CD4-positive, alpha-beta T cell treated with Interleukin-15 for 1 hour (primary cell): ENCODE results near the gene FAM168B.
"Not testable (repeated sequence)": the region's sequence is repeated elsewhere in the genome, so short reads cannot be mapped to it uniquely, and the experiment has no call there.

Experiments used
- DNase-seq: peaks from one replicate; pipeline ENCODE4 v3.0.0-alpha.2; 2020

Gene FAM168B

DNA sequence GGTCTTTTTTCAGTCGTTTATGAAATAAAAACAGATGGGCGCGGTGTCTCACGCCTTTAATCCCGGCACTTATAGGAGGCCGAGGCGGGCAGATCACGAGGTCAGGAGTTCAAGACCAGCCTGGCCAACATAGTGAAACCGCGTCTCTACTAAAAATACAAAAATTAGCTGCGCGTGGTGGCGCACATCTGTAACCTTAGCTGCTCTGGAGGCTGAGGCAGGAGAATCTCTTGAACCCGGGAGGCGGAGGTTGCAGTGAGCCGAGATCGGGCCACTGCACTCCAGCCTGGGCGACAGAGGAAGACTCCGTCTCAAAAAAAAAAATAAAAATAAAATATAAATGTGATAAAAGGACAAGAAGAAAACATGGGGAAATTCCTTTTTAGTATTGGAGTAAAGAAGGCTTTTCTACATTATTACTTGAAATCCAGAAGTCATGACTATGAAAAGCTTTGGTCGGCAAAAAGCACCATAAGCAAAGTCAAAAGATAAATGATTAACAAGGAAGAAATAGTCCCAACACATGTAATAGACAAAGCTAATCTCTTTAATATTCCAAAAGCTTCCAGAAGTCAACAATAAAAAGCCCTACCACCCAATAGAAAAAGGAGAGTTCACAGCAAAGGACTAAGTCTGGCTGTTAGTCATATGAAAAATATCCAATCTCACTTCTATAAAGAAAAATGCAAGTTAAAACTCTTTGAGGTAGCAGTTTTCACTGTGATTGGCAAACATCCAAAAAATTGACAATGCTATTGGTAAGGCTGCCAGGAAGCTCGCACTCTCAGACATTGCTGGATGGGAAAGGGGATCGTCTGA, 1.4 kb upstream of the FAM168B start:
- DNase-seq: no peak

DNA sequence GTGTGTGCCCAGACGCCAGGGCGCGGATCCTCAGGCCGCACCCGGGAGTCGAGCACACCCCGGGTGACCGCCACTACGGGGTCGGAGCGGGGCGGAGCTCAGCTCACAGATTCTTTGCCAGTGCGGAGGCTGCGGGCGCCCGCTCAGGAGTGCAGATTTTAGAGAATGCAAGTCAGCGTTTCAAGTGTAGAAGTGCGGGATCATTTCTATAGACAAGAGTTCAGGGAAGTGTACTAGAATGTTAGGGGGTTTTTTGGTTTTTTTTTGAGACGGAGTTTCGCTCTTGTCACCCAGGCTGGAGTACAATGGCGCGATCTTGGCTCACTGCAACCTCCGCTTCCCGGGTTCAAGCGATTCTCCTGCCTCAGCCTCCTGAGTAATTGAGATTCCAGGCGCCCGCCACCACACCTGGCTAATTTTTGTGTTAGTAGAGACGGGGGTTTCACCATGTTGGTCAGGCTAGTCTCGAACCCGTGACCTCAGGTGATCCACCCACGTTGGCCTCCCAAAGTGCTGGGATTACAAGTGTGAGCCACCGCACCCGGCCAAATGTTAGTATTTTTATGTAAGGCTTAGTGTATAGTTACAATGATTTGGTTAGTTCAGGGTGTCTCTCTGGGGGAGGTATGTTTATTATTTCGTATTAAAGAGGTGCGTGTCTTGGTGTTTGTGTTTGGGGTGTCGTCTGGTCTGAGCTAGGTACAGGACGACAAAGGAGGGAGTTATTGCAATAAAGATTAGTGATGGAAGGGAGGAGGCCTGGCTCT, 619 bp upstream of the FAM168B start:
- no peak for DNase-seq

DNA sequence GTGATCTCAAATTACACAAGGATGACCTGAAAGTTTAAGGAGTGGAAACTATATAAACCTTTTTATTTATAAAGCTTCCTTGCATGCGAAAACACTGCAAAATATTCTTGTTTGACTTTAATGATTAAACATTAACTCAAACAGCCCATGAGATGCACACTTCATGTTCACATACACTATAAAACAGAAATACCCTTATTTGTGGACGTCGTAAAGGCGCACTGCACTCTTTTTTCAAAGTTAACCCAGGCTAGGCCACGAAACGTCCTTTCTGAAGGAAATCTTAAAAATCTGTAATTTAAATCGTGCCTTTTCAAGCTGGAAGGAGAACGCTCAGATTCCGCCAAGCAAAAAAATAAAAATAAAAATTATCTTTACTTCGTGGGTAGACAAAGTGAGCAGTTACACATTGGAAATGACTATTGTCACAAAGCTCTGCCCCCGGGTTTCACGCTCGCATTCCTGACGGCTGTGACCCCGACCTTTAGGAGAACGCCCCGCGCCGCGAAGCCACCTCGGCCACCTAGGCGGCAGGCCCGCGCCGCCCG, 728 bp downstream of the FAM168B start:
- no peak for DNase-seq

DNA sequence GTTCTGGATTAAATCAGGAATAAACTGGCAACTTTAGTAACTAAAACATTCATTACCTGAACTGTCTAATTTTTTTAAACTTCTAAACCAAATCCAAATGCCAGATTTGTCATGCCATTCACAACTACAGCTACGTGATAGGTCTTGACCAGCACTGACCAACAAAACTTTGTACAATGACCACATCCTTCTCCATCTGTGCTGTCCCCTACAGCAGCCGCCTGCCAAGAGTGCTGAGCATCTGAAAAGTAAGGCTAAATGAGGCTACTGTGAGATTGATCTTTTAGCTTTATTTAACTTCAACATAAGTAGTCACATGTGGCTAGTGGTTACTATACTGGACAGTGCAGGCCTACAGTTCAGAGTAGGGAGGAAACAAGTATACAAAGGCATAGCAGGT, 7.6 kb downstream of the FAM168B start:
- no peak for DNase-seq

DNA sequence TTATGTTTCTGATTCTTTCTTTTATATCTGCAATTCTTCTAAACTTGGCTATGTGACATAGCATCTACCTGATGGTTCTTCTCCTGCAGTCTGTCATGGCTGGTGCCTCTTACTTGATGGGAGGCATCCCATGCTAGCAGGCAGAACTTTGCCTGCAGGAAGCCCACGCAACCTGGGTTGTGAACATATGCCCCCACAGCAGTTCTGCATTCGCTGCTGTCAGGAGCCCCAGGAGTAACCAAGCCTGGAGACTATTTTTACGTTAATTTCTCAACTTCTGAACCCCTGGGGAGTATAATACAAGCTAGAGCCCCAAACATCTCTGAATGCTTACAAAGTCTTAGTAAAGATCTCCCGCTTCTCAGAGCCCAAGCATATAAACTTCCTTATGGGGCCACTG, 12.1 kb downstream of the FAM168B start:
- no peak for DNase-seq

DNA sequence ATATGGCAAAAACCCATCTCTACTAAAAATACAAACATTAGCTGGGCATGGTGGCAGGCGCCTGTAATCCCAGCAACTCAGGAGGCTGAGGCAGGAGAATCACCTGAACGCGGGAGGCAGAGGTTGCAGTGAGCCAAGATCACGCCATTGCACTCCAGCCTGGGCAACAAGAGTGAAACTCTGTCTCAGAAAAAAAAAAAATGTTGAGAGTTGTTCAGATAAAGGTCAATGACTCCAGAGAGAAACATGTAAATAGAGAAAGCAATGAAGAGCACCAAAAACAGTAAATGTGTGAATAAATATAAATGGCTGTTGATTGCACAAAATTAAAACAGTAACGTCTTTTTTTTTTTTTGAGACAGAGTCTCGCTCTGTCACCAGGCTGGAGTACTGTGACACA, 13.3 kb downstream of the FAM168B start:
- not testable (repeated sequence) for DNase-seq

DNA sequence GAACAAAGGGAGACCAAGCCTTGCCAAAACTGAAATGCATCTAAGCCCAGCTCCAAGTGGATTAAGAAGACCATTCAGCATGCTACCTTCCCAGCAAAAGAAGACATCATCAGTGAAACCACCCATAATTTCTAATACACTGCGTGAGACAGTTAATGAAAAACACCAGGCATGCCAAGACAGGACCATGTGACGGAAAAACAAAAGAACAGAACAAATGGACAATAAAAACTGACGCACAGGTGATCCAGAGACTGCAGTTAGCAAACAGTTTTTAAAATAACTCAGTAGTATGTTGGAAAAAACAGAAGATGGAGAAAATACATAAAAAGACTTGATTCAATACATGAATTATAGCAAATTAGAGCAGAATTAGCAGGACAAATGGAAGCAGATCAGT, 15.3 kb downstream of the FAM168B start:
- no peak for DNase-seq

DNA sequence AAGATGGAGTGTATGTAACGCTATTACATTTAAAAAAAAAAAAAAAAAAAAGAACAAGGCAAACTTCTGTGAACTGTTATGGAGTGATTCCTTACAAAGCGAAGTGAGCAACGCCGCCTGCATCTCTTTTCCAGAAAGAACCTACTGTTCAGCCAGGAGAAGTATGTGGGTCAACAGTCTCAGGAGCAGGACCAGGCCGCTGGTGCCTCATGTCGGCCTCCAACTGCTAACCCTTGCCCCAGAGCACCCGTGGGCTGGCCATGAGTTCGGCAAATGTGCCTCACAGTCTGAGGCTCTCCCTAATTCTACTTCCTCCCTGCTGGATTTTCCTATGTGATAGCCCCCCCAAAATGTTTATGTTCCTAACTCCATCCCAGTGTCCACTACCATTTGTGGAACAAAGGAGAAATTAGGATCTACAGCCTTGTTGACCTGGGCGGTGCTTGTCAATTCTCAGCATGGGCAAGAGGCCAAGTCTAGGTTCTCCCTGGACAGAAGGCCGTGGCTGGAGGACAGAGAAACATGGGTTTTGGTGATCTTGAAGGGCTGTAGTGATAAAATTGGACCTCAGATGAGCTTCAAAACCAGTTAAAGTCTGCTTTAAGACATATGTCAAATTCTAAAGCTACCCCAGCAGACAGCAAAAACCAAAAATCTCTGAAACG, 15.9 kb downstream of the FAM168B start:
- no peak for DNase-seq

DNA sequence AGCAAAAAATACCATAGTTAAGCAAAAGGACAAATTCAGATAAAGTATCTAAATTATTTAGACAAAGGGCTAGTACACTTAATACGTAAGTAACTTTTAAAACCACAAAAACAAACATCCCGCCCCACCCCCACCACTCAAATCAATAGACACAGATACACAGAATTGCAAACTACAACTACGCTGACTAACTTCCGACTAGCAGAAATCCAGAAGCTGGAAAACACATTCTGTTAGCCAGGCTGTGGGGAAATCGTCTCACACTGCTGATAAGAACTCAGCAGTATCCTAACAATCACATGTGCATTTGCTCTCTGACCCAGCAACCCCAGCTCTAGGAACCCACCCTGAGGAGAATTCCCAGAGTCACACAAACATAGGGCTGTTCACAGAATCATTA, 16.6 kb downstream of the FAM168B start:
- DNase-seq: no peak

DNA sequence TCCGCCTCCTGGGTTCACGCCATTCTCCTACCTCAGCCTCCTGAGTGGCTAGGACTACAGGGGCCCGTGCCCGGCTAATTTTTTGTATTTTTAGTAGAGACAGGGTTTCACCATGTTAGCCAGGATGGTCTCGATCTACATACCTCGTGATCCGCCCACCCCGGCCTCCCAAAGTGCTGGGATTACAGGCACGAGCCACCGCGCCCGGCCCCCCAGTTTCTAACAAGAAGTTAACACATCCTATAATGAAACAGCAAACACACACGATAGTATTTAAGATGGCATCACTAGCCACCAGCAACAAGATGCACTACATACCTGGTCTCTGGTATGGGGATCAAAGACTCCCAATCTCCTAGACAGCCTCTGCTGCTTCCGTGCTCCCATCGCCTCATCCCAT, 17.7 kb downstream of the FAM168B start:
- not testable (repeated sequence) for DNase-seq

DNA sequence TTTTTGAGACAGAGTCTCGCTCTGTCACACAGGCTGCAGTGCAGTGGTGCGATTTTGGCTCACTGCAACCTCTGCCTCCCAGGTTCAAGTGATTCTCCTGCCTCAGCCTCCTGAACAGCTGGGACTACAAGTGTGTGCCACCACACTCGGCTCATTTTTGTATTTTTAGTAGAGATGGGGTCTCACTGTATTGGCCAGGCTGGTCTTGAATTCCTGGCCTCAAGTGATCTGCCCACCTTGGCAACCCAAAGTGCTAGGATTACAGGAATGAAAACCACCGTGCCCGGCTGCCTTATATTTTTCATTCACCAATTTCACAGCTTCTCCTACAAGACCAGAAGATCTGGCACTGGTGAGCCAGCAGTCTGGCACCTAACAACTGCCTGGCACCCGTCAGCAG, 25.1 kb downstream of the FAM168B start:
- DNase-seq: not testable (repeated sequence)

DNA sequence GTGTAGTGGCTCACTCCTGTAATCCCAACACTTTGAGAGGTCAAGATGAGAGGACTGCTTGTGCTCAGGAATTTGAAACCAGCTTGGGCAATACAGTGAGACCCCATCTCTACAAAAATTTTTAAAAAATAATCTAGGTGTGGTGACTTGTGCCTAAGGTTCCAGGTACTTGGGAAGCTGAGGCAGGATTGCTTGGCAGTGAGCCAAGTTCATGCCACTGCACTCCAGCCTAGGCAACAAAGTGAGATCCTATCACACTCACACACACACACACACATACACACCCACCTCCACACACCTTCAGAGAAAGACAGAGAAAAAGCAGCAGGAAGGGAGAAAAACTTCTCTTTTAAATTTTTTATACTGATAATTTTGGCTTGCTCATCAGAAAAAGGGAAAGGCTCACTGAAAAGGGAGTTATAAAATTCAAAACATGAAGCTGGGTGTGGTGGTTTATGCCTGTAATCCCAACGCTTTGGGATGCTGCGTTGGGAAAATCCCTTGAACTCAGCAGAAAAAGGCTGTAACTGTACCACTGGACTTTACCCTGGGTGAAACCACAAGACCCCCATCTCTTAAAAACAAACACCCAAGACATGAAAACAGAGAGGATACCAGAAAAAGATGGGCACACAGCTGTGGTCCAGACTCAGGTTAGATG, 25.7 kb downstream of the FAM168B start:
- DNase-seq: no peak

DNA sequence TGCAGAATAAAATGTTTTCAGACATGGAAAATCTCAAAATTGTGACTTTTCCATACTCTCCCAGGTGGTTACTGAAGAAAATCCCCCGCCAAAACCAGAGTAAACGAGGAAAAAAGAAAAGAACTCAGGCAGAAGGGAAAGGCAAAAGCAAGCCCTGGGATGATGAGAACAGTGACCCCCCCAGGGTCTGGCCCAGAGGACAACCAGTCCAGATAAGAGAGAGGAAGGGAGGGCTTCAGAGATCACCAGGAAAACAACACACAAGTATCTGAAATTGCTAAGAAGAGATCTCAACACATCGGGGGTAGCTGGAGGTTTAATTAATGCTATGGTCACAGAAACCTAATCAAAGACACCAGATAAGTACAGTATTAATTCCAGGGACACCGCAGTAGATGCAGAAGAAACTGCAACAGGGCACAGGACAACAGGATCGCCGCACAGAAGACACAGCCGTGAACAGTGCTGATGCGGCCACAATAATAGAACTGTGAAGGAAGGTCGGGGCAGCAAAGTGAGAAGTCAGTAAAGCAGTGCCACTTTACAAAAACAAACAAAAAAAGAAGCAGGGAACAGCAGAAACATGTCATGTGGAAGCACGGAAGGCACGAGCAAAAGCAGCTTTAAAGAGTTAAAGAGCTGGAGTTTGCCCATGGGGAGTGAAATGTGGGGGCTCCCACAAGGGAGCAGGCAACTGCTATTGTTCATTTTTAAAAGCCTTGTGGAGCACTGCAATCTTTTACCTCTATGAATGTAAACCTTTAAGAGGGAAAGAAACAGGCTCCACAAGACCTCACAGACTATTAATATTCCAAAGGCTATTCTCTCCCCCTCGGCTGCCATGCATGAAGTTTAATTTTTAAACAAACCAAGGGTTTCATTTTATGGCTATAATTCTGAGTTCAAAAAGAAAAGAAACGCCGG, 28.4 kb downstream of the FAM168B start:
- DNase-seq: no peak

DNA sequence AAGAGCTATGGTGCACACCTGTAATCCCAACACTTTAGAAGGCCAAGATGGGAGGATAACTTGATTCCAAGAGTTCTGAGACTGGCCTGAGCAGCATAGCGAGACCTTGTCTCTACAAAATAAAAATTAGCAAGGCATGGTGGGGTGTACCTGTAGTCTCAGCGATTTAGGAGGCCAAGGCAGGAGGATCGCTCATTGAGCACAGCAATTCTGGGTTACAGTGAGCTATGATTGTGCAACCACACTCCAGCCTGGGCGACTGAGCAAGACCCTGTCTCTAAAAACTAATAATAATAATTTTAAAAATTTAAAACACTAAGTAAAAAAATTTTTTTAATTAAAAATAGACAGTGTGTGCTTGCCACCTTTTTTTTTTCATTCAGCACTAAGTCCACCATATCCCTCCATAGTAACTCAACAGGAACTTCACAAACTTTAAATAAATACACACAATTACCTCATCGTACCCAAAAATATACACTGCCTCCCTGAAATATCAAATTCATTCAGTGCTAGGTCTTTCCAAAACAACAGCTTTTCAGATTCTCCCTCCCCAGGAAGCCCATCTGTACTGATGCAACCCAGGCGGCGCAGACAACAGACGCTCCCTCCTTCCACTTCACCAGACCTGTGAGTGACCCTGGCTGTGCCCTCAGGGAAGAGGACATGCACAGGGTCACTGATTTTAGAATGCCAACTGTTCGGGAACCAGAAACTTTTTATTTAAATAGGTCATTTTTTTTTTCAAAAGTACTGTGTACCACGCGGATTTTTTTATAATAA, 29.6 kb downstream of the FAM168B start:
- no peak for DNase-seq

DNA sequence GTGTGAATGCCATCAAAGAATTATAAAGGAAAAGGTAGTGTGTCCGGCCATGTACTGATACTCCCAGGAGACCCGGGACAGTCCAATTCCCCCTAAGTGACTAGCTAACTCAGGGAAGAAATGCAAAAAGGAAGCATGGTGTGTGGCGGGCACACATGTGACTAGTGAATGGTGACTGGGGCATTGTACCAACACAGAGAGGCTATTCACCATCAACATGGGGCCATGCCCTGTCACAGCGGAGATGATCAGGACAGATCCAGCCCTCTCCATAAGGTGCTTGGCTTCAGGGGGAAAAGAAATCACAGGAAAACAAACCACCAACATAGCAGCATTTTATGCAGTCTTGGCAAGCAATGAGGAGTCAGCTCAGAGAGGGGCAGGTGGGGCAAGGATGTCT, 34.3 kb downstream of the FAM168B start:
- DNase-seq: no peak

DNA sequence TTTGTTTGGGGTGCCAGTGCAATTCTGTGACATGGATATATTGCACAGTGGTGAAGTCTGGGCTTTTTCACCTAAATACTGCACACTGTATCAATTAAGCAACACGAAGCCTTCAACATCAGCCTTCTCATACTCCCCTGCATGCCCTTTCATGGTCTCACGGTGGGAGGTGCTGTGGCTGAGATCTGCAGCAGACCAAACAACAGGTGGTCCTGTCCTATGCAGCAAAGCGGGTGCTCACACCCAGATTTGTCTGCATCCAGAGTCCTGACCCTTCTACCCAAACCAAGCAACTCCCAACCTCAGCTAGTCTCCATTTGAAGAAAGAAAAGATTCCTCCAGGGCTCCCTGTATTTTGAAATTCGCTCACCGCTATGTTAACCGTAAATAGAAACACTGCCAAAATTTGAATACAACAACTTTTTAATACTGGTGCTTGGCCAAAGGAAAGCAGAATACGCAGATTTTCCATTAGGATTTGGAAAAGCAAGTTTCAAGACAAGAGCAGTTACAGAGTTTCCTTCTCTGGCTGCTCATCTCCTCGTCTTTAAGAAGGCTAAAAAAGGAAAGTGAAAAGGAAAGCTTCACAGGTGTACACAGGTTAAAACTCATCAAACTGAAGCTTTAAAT, 34.9 kb downstream of the FAM168B start:
- no peak for DNase-seq

DNA sequence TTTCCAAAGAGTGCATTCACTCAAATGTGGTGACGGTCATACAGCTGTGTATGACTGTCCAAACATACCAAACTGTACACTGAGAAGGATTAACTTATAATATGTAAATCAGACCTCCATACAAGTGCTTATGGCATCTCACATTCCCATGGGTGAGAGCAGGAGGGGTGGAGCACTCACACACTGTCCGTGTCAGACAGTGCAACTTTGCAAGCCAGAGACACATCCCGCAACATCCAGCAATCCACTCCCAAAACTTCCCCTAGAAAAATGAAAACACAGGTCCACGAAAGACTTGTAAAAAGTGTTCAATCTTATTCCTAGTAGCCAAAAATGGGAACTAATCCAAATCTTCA, 36.4 kb downstream of the FAM168B start:
- DNase-seq: no peak

DNA sequence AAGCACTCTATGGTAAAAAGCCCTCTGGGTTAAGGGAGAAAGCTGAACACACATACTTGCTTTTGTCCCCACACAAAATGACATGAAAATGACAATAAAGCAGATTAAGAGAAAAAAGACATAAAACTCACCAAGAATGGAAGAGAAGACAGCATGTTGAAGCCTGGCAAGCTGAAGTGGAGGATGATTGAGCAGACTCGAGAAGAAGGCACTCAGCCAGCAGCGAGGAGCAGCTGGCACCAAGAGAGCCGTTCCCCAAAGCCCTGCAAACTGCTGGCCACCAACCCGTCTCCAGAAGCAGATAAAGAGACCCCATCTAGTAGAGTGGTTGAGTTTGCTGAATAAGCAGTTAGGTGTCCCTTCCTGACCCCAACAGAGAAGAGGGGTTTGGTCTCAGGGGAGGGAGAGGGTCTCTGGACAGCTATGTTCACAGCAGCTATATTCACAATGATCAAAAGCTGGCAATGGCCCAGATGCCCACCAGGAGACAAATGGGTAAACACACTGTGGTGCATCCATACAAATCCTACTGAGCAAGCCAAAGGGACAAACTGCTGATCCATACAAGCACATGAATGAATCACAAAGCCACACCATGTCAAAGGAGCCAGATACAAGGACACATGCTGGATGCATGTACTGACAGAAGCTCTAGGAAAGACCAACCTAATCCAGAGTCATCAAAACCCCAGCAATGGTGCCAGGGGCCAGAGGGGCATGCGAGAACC, 36.9 kb downstream of the FAM168B start:
- DNase-seq: no peak

DNA sequence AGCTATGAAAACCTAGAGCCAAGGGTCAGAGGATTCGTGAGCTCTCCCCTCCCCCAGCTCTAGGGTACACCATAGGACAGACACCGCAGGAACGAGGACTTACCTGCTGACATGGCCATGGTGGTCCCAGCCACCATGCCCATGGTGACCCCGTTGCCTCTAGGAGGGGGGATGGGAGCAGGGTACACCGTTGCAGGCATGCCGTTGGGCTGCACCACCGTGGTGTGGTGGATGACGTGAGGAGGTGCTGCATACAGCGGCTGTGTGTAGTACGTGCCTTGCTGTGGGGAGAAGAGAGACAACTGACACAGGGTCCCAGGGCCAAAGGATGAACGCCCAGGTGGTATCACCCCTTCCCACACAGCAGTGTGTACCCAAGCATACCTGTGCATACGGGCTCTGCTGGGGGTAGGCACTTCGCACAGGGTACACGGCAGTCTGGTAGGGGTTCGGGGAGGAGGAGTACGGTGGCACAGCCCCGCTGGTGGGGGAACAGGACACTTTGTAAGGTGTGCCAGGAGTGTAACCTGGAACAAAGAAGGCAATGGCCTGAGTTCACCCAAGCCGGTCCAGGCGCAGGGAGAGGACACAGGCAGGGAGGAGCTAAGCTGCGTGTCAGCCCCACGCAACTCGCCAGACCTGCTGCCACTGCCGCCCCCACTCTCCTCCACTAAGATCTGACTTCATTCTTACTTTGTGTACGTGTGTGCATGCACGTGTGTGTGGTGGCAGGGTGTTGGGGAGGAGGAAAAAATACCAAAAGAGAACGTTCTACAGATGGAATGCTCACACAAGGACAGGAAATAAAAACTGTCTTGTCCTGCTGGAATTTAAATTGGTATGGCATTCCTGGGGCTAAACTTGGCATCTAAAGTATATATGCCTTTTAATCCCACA, 37.8 kb downstream of the FAM168B start:
- no peak for DNase-seq
